Measurements from ENCODE around the gene SMARCAD1. TPM values are rescaled to one million over a fixed set of nuclear protein-coding genes. Genes with fewer than 3 reads are reported as not detected.

The SMARCAD1 gene
- polyA plus RNA-seq, 1 of the 3 experiments (the other 2 are of a cell fraction): 10.7 TPM

DNA sequence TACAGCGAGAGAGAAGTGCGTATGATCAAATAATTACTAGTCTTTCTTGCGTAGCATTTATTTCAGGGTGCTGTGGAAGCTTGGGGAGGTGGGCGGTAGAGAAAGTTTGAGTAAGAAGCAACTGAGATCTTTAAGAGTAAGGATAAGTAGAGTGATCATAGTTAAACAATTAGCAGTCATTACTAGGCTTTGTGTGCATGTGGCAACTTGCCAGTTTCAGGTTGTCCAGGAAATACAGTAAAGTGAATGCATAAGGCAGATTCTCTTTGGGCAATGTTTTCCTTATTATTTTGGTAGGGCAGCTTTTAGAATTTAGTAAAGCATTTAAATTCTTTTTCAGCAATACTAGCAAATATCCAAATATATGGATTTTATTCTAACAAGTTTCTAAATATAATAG lies 78.0 kb downstream of the SMARCAD1 start:
- H2AFZ ChIP-seq (ENCODE audit: low read depth): no peak overlapping the region
- peaks cover 76 to 79% of the 10 kb centered on the region in 2 experiments for H3K36me3 ChIP-seq (replicated peaks in 1 of 2; ENCODE audit: control insufficient read depth in 1 of 2, insufficient read depth in 2 of 2, low read length in 1 of 2)
- no peak overlapping the region for H3K4me3 ChIP-seq (ENCODE audit: low read depth in 2 of 2, low read length in 1 of 2)
- 96% methylated on average over 4 of the region's 4 CpGs for WGBS (ENCODE audit: low lambda C conversion rate)
- no peak overlapping the region for H3K27ac ChIP-seq (ENCODE audit: low read depth in 2 of 2, low read length in 1 of 2)
- no peaks in the 10 kb centered on the region for H3K27me3 ChIP-seq (ENCODE audit: insufficient read depth)
- peaks cover 8% of the 10 kb centered on the region for H3F3A ChIP-seq (replicated peaks; ENCODE audit: insufficient read depth)
- no peaks in the 10 kb centered on the region for H3K4me1 ChIP-seq (ENCODE audit: control insufficient read depth in 1 of 2, insufficient read depth in 2 of 2, low read depth in 1 of 2, low read length in 1 of 2)
- CTCF ChIA-PET: interaction anchor here (1.5 kb wide), 1 partner anchor 18 kb away, joined by 4 read pairs; no protein-coding TSS in a partner anchor
- H4K20me1 ChIP-seq (ENCODE audit: insufficient read depth): no peaks in the 10 kb centered on the region
- TF ChIP-seq USF2 (IDR thresholded peaks at IDR 0.05; ENCODE audit: borderline replicate concordance, low read depth, low read length) (no peak), MEF2A (IDR thresholded peaks at IDR 0.05; ENCODE audit: borderline replicate concordance, low read depth) (no peak), FOXJ3 (CRISPR knock-in tag; IDR thresholded peaks at IDR 0.05) (no peak), TEAD4 (IDR thresholded peaks at IDR 0.05; ENCODE audit: borderline replicate concordance, insufficient read depth) (no peak), RAD21 (IDR thresholded peaks at IDR 0.05; ENCODE audit: low read length) (no peak), ELF1 (IDR thresholded peaks at IDR 0.05) (no peak), REST (IDR thresholded peaks at IDR 0.05; ENCODE audit: low read depth, low read length) (no peak), SMC3 (IDR thresholded peaks at IDR 0.05; ENCODE audit: low read depth, low read length) (no peak), CHD2 (IDR thresholded peaks at IDR 0.05; ENCODE audit: low read length, partially characterized antibody) (no peak), TAF1 (IDR thresholded peaks at IDR 0.05; ENCODE audit: borderline replicate concordance, low read depth, low read length) (no peak), RCOR1 (IDR thresholded peaks at IDR 0.05; ENCODE audit: low read length) (no peak)
- TF ChIP-seq, protein P1, sequence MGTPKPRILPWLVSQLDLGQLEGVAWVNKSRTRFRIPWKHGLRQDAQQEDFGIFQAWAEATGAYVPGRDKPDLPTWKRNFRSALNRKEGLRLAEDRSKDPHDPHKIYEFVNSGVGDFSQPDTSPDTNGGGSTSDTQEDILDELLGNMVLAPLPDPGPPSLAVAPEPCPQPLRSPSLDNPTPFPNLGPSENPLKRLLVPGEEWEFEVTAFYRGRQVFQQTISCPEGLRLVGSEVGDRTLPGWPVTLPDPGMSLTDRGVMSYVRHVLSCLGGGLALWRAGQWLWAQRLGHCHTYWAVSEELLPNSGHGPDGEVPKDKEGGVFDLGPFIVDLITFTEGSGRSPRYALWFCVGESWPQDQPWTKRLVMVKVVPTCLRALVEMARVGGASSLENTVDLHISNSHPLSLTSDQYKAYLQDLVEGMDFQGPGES (IDR thresholded peaks at IDR 0.05; ENCODE audit: low read depth, low read length): no peak
- TF ChIP-seq, protein P2, sequence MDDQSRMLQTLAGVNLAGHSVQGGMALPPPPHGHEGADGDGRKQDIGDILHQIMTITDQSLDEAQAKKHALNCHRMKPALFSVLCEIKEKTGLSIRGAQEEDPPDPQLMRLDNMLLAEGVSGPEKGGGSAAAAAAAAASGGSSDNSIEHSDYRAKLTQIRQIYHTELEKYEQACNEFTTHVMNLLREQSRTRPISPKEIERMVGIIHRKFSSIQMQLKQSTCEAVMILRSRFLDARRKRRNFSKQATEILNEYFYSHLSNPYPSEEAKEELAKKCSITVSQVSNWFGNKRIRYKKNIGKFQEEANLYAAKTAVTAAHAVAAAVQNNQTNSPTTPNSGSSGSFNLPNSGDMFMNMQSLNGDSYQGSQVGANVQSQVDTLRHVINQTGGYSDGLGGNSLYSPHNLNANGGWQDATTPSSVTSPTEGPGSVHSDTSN (IDR thresholded peaks at IDR 0.05): no peak
- TF ChIP-seq, protein P3, sequence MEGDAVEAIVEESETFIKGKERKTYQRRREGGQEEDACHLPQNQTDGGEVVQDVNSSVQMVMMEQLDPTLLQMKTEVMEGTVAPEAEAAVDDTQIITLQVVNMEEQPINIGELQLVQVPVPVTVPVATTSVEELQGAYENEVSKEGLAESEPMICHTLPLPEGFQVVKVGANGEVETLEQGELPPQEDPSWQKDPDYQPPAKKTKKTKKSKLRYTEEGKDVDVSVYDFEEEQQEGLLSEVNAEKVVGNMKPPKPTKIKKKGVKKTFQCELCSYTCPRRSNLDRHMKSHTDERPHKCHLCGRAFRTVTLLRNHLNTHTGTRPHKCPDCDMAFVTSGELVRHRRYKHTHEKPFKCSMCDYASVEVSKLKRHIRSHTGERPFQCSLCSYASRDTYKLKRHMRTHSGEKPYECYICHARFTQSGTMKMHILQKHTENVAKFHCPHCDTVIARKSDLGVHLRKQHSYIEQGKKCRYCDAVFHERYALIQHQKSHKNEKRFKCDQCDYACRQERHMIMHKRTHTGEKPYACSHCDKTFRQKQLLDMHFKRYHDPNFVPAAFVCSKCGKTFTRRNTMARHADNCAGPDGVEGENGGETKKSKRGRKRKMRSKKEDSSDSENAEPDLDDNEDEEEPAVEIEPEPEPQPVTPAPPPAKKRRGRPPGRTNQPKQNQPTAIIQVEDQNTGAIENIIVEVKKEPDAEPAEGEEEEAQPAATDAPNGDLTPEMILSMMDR (IDR thresholded peaks at IDR 0.05): no peak
- no peak overlapping the region for H3K4me2 ChIP-seq
- POLR2A ChIA-PET: no interaction called here
- DNase-seq: no peak
- no peaks in the 10 kb centered on the region for H3K9me2 ChIP-seq
- no peaks in the 10 kb centered on the region for H3K79me2 ChIP-seq (ENCODE audit: insufficient read depth)
- no peak overlapping the region for H3K9ac ChIP-seq
- no peaks in the 10 kb centered on the region for H3K9me3 ChIP-seq
